Measurements from ENCODE around the gene RAC2.

The RAC2 gene

DNA sequence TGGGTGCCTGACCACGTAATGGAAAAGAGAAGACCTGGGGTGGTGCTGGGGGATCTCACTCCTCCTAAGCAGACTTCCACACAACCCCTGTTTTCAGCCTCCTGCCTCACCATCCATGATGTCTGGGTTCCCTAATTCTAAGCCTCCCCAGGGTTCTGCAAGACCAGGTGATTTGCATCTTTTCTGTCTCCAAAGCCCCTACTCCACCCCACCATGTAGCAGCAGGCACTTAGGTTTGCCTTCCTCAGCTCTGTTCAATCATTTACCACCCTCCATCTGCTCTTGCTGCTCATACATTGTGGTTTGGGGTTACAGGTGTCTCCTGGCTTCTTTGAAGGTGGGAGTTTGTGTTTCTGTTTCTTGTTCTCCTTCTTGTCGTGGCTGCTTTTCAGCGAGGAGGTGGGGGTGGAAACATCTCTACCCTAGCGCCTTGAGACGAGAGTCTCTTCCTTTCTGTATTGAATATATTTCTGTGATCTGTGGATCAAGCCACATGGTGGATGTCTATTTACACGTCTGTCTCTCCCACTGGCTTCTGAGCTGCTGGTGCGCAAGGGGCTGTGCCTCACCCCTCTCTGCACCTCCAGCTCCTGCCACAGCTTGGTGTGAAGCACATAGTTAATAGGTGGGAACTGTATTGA is 25.2 kb downstream of the RAC2 start:
- DNase-seq: no peak

DNA sequence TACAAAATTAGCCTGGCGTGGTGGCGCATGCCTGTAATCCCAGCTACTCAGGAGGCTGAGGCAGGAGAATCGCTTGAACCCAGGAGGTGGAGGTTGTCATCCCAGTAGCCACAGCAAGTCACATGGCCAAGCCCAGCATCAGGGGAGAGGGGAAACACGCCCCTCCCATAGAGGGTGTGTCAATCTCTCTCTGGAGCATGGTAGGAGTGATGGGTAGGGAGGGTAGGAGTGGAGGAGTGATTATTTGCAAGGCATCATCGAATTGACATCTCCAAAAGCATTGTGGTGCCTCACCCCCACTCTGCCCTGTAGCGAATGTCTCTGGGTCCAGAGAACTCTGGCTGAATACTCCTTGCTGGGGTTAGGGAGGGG is 25.7 kb downstream of the RAC2 start:
- DNase-seq: no peak

DNA sequence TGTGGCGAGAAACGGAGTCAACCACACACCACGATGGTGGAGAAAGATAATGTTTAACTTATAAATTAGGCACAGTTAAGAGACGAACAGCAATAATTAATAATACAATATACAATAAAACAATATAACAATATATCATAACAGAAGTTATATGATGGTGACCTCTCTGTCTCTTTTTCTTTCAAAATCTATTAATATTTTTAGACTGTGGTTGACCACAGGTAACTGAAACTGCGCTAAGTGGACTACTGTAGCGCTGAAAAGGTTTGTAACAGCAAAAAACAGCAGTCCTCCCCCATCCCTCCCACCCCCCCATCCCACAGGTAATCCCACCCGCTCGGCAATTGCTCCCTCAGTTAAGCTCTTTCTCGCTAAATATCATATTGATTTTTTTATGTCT is 28.2 kb downstream of the RAC2 start:
- no peak for DNase-seq

DNA sequence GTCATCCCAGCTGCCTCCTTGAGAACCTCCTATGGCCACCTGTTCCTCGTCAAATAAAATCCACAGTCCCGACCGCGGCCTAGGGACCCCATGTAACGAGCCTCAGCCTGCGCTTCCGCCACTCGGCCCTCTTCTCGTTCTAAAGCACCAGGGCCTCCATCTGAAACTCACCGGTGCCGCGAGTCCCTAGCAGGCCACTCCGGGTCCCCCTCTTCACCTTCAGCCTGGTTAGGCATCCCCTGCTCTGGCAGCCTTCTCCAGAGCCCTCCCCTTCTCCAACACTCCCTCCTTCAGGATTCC is 29.4 kb downstream of the RAC2 start:
- no peak for DNase-seq

DNA sequence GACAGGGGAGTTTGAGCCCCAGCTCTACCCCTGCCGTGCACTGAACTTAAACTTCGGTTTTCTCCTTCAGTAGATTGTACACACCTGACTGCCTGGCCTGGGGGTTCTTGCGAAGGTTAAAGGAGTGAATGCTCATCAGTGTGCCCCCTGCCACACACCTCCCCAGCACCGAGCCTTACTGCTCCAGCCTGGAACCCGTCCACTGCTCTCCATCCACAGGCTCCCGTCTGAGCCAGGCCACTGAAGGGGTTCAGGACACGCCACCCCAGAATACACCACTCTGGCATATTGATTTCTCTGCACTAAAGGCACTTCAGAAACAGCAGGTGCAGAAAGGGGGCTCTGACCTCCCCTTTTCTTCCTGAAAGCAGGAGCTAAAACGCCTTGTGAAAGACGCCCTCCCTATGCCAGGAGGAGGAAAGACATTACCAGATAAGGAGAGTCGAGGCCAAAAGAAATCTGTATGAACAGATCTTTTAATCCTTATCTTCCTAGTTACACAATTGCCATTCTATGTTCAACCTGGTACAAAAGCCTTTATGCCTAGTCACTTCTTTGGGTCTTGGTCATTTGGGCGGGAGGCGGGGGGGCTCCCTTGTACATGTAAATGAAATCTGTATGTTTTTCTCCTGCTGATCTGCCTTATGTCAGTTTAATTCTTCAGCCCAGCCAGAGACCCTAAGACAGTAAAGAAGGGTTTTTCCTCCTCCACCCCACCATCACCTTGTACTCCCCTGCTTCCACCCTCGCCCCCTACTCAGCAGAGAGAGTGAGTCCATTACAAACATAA is 29.9 kb downstream of the RAC2 start:
- DNase-seq: no peak

DNA sequence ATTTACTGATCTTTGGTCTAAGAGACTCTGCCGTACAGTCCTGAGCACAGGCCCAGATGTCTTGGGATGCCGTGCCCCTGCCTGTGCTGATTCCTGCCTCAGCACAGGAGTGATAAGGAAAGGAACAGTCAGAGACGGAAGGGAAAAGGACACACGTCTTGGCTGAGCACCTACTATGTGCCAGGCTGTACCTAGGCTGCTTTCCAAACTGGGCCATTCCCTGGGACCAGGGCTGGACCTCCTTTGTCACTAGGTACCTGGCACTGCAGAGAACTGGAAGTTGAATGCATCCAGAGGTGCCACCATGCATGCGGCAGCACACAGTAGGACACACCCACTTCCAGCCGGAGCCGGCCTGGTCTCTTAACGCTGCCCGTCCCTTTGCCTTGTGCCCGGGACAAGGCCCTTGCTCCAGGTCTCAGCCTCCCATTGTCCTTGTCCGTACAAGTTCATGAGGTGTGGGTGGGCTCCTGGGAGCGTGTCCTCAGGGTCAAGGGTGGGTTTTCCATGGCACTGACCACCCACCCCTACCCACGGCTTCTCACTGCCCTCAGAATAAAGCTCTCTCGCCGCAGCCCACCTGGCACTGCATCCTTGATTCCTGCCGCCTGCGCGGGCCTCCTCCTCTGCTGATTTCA is 30.7 kb downstream of the RAC2 start:
- DNase-seq: no peak

DNA sequence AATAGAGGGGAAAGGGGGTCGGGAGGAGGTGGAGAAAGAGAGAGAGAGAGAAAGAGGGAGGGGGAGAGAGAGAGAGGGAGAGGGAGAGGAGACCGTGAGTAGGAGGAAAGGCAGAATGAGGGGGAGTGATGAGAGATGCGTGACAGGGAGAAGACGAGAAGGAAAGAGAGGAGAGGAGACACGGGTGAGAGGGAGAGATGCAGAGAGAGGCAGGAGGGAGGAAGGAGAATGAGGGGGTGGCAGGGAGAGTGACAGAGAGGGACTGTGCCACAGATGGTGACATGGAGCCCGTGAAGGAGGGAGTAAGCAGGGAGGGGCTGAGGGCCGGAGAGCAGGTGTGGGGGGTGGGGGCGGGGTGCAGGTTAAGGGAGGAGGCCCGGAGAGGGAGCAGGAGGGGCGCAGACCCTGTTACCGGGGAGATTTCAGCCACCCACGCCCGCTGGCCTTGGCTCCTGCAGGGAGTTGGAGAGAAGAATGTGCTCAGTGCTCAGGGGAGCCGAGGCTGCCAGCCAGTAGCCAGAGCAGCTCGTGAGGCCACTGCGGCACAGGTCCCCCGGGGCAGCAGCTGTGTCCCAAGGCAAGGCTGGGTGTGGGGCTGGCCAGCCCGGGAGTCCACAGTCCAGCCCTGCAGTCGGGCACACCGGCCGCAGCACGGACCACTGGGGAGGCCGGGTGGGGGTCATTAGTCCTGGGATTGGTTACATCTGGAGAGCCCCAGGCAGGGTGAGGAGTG is 31.7 kb downstream of the RAC2 start, which contains the start of gene SSTR3:
Gene SSTR3, minus strand, starts transcription at position 304 of the 733 bp plus-strand sequence. CDS start 4,674 bp downstream, outside the sequence.
- DNase-seq: no peak

DNA sequence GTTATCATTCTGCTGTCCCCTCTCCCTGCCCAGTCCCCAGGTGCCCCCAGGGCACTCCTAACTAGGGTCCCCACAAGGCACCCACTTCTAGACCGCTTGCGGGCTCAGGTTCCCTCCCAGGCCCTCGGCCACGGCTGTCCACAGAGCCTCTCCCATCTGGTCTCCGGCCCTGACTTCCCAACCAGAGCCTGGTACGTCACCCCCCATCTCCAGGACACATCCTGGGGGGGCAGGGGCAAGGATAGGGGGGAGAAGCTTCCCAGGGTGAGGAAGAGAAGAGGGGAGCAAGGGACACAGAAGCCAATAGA is 32.2 kb downstream of the RAC2 start:
- no peak for DNase-seq

DNA sequence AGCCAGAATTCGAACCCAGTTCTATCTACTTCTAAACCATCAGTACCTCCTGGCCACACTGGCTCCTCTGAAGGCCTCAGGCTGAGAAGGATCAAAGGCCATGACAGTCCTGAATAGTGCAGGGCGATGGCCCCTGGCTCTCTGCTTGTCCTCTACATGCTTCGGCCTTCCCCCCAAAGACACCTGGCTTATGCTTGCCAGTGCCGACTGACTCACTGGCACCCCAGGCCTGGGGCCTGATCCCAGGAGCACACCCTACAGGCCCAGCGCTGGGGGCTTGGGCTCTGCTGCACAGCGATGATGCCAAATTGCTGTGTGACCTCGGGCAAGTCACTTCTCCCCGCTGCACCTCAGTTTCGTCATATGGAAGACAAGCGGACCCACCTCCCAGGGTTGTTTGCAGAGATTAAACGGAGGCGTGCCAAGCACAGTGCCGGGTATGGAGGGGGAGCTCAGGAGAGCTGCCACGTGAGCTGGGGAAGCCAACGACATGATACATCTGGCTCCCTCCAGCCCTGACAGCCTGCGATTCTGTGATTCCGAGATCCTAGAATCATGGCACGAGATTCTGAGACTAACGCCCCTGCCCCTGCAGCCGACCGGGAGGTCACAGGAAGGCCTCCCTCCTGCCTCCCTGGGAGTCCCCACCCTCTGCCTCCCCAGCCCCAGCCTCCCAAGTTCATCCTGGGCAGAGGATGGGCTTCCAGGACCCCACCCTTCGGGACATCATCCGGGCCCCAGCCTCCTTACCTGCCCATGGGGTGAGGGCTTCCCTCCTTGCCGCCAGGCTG is 32.8 kb downstream of the RAC2 start:
- no peak for DNase-seq

DNA sequence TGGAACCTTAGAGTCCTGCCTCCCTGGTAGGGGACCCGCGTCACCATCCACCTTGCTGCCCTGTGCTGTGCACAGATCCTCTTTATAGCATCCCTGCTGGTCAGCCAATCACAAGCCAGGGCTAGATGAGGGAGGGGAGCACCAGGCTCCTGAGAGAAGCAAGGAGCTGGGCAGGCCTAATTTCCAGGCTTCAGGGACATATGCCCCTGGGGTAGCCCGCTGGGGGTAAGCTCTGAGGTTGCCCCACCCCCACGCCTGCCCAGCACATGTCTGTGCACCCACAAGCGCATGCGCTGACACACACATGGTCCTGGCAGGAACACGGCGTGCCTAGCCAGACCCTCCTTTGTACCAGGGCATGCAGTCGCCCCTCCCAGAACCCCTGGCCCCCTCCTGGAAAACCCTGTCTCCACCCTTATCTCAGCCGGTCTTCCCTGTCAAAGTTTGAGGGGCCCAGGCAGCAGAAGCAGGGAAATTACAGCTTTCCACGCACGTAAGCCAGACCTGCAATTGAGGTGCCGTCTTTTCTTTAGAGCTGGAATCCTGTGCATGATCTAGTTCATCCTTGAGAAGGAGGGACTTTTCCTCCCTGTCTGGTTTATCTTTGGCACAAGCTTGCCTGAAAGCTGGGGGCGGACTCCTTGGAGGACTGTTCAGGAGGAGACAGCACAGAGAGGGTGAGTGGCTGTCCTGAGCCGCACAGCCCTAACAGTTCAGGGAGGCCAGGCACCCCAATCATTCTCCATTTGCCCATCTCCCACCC is 33.8 kb downstream of the RAC2 start:
- no peak for DNase-seq

DNA sequence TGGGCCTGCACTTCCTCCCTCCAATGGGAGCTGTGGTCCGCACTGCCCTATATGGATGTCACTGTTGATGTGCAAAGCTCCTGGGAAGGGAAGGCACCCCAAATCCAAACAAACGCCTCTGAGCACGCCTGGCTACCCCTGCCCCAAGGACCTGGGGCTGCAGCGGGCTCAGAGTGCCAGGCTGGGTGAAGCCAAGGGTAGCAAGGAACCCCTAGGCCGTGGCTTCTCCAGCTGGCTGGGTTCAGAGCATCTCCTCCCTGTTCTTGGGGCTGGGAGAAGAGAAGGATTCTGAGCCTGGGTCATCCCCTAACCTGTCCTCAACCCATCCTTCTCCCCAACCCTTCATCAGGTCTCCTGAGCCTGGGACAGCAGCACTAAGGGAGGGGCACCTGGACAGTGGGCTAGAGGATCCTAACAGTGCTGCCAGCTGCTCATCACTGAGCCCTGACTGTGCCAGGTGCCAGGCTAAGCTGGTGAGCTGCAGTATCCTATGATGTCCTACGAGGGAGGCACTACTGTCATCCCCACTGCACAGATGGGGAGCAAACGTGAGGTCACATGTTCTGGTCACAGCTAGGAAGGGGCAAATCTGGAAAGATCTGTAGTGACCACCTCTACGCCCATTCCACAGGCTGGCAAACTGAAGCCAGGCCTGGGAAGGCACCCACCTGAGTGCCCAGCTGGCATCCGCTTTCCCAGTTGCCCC is 34.8 kb downstream of the RAC2 start:
- no peak for DNase-seq

DNA sequence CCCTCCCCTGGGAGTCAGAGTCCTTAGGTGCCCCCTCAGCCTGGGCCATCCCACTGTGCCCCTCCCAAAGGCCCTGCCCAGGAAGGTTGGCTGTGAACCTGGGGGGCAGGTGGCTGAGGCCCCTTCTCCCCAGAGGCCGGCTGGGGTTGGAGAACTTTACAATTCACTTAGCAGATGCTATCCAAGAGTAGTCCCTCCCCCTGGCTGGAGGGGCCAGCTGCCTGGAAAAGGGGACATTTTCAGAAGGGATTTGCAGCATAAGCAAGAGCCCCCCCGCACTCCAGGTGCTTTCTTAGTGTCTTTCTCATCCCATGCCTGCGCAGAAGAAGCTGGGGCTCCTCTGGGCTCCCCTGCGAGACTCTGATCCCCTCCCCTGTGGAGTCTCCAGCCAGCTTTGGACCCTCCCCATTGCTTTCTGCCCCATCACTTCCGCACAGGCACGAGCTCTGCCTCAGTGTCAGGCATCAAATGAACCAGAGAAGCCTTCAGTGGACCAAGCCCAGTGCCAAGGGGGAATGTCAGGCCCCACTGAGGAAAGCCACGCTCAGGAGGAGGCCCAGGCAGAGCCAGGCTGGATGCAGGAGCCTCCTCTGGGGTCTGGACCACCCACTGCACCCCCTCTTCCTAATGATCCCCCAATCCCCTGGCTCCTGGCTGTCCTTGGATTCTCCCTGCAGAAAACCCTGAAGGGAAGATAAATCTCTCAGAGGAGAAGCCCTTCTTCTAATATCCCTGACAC is 35.5 kb downstream of the RAC2 start:
- no peak for DNase-seq

DNA sequence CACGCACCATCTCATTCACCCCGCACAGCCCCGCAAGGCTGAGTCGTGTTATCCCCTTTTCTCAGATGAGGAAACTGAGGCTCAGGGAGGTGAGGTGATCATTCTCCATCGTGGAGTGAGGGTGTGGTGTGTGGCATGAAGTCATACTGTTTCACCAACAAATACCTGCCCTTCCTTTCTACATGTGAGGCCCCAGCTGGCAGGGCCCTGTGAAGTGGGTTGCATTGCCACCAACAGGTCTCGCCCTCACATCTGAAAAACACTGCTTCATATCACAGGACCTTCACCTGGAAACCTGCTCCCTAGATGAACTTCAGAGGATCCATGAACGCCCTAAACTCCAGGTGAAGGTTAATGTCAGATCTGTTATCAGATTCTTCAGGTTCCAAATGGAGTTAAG is 36.1 kb downstream of the RAC2 start:
- DNase-seq: no peak

DNA sequence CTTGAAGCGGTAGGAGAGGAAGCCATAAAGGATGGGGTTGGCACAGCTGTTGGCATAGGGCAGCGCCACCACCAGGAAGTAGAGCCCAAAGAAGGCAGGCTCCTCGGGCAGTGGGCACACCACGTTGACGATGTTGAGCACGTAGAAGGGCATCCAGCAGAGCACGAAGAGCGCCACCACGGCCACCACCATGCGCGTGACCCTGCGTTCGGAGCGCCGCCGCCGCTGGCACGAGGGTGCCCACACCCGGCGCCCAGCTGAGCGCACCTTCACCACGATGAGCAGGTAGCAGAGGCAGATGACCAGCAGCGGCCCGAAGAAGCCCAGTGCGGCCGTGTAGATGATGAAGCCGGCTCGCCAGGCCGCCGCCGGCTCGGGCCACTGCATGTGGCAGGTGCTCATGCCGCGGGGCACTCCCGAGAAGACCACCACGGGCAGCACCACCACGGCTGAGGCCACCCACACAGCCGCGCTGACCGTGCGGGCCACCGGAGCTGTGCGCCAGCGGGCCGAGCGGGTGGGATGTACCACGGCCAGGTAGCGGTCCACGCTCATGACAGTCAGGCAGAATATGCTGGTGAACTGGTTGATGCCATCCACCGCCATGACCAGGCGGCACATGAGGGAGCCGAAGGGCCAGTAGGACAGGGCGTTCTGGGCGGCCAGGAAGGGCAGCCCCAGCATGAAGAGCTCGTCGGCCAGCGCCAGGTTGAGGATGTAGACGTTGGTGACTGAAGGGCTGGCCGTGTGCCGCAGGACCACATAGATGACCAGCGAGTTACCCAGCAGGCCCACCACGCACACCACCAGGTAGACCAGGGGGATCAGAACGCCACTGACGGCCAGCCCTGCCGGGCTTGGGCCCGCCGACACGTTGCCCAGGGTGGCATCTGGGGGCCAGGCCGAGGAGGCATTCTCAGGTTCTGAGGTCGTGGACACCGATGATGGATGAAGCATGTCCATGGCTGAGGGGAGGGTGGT is 36.9 kb downstream of the RAC2 start:
- DNase-seq: no peak

DNA sequence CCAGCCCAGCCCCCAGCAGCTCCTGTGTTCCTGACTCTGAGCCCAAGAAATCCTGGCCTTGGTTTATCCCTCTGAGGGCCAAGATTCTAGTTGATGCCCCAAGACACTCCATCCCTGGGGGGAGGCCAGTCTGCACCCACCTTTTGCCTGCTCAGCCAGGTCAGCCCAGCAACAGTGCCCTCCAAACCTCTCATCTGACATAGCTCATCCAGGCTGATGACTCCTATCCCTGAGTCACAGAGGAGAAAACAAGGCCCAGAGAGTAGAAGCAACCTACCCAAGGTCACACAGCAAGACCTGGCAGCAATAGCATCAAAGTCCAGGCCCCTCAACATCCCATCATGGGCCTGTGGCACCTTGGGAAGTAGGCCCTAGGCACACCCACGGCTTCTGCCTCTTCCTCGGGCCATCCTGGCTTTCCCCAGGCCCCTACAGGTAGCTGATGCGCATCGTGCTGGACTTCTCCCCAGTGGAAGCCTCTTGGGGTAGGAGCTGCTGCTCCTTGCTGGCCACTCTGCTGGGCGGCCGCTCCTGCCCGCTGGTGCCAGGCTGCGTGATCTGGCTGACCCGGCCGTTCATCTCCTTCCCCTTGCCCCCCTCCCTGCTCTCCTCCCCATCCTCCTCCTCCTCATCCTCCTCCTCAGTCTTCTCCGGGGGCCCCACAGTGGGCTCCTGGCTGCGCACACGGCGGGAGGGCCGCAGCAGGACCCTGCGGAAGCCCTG is 37.8 kb downstream of the RAC2 start:
- DNase-seq: no peak

DNA sequence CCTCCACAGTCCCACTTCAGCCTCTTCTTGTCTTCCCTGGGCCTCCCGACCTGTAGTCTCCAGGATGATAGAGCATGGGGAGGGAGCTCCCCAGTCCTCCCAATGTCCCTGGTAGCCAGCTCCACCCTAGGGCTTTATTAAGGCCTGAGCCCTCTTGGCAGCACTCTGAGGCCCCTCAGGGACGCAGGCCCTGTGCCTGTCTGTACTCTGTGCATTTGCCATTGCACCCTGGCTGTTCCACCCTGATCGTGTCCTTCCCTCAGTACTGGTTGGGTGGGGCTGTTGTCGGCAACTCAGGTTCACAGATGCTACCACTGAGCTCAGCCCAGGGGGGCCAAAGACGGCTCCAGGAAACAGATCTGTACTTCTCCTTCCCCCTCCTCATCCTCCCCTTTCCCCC is 39.0 kb downstream of the RAC2 start:
- no peak for DNase-seq

DNA sequence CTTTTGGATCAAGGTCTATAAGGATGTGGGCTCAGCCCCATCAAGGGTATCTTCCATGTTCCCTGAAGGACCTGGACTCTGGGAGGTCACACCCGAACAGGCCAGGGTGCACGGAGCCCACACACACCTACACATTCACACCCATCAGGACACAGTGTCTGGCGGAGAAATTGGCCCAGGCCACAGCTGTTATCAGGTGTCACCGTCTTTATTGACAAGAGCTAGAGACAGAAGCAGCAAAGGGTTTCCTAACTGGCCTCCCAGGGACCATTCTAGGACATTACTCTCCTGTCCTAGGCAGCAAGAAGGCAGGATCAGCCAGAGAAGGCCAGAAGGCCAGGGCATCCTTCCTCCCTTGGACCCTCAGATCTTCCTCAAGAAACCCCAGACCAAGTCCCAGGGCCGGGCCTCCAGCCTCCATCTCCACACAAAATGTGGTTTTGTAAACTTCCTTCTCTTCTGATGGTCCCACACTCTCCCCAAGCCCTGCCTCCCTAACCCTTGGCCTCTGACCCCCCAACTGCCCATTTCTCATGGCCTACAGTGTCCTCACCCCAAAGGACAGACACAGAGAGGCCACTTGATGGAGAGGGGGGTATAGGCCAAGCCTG is 39.9 kb downstream of the RAC2 start:
- no peak for DNase-seq

DNA sequence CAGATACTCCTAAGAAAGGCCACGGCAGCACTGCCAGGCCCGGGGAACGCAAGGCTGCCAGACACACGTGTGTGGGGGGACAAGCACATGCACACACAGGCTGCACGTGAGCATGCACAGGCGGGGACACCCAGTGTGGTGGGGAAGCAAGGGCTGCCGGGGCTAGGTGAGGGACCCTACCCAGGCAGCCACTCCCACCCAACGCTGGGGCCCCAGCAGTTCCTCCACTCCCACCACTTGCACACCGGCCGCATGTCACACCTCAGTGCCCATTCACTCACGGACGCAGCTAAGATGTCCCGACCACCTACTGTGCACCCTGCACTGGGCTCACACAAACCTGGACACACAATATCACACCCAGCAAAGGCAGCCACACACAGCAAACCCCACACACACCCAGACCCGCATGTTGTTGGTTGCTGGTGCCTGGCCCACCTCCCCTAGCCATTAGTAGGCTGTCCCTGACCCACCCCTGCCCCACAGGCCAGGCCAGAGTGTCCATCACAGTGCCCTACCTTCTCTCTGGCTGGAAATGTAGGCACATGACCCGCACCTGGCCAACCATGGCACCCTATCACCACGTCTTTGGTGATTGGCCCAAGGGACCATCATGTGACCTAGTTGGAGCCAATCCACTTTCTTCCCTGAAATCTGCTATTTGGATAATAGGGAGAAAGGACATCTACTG is 40.6 kb downstream of the RAC2 start:
- DNase-seq: no peak
